Nucleus accumbens (tissue), 56 donors: ENCODE measurements around the gene FGD4.
A peak's percentile ranks its signal among the peaks of the same experiment; 100 is the strongest.

Experiments
- DNase-seq, 56 donors: peaks; one replicate each; lab custom pipeline; 2025; lab: John Stamatoyannopoulos, UW

Gene FGD4

DNA sequence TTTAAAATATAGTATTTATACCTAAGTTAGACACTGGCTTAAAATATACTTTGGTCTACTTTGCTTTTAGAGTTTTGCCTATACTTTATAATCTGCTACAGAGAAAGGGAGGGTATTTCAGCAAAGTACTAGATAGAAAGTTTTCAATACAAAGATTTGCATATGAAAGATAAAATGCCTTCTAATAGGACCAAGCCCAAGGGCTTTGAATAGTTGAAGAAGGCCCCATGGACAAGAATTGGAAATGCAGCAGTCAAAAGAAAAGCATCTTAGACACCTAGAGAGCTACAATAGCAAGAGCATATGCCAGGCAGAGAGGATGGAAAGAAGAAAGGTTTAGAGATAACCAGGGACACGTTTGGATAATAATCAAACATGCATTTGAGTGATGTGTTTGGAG is 196.7 kb downstream of the FGD4 start:
- no peak for DNase-seq

DNA sequence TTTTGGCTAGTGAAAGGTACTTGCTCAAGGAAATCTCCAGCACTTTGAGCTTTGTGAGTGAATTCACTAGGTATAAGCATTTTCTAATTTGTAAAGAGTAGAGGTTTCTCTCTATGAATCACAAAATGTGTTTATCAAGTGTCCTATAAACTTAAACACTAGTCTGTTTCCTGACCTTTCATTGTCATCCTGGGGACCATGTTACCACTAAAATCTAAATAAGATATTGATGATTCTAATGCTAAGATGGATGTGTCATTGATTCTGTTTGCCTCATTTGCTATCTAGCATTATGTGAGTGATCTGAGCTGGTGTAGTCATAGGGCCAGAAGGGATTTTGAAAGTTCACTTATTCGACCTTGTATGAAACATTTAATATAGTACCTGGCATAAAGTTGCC is 199.3 kb downstream of the FGD4 start:
- no peak for DNase-seq

DNA sequence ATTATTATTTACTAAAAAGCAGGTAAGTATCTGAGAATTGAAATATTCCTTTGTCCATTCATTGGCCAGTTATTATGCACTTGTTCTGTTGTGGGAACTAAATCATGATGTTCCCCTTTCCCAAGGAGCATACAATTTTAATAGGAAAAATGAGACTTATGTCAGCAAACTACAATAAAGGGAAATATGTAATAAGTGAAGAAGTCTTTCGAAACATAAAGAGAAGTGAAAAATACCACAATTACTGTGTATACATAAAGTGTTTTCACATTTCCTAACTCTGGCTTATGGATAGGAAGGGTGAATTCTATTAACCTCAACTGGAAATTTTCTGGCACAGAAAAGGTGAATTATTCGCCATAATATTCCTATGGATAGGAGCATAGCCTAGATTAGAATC is 201.3 kb downstream of the FGD4 start:
- no peak for DNase-seq

DNA sequence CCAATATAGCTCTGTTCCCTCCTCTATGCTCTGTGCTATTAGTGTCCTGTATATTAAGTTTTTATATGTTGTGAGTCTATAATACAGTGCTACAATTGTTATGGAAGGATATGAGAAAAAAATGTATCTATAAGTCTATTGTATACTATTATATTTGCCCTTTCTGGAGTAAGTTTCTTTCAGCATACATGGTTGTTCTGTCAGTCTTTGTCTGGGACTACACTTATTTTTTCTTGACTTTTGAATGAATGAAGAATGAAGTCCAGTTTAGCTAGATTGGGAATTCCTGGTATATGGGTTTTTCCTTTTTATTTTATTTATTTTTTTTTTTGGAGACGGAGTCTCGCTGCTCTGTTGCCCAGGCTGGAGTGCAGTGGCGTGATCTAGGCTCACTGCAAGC is 203.7 kb downstream of the FGD4 start:
- no peak for DNase-seq

DNA sequence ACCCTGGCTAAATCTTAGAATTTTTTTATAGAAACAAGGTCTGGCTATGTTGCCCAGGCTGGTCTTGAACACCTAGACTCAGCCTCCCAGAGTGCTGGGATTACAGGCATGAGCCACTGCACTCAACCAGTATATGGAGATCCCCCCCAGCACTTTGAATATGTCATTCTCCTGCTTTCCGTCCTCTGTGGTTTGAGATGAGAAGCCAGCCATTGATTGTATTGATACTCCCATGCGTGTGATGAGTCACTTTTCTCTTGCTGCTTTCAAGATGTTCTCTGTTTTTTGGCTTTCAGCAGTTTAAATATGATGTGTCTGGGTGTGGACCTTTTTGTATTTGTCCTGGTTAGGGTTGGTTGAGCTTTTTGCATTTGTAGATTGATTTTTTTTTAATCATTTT is 204.5 kb downstream of the FGD4 start:
- DNase-seq = no peak

DNA sequence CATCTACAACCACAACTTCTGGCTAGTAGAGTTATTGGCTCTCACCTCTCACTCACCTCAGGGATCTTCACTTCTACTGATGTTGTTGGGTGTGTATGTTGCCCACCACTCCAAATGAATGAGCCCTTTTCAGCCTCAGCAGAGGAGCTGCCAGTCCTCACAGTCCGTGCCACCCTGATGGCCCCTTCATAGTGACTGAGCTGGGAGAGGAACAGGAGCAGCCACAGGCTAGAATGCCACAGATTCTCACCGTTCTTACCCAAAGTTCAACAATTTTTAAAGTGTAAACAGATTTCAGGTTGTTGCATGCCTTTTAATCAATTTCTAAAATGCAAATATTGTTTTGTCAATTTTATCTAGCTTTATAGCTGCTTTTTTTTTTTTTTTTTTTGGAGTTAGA is 205.2 kb downstream of the FGD4 start:
- no peak for DNase-seq

DNA sequence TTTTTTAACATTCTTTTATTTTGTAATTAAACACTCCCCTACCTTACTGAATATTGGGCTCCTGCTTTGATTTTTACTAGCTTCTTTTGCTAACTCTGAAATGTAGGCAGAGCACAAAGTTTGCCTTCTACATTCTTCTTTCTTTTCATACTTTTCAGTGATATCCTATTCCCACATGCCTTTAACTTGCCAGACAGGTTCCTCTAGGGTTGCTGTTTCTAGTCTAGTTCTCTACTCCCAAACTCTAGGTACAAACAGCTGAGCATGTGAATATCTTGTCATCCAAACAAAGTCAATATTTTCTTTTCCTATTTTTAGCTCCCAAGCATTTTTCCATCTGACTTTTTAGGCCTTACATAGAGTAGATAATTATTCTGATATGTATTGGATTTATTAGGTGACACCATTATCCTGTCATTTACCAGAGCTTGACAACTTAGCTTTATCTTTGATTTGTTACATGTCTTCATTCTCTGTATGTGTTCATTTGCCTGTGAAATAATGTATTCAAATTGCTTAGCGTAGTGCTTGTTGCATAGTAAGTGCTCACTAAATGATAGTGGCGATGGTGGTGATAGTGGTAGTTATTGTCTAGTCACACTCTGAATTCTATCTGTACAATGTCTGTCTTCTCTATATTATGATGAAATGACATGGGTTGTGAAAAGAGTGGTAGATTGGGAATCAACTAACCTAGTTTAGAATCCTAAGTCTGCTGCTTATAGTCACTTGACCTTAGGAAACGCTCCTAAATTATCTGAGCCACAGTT is 206.2 kb downstream of the FGD4 start:
- DNase-seq = no peak

DNA sequence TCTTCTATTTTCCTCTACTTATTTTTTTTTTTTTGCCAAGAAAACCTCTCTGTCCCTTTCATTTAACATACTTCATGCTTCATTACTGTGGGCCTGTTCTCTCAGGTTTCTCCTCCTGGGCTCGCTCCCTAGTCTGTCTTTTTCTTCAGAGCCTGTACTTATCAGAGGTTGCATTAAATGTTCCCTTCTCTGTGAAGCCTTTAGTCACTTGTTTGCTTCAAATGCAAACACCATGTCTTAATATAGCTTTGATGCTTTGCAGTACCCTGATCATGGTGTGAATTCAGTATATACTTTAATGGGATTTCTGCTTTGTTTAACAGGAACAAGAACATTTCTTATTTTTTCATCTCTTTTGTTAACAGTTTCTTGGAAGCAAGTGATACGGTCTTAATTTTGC is 207.1 kb downstream of the FGD4 start:
- DNase-seq = no peak

DNA sequence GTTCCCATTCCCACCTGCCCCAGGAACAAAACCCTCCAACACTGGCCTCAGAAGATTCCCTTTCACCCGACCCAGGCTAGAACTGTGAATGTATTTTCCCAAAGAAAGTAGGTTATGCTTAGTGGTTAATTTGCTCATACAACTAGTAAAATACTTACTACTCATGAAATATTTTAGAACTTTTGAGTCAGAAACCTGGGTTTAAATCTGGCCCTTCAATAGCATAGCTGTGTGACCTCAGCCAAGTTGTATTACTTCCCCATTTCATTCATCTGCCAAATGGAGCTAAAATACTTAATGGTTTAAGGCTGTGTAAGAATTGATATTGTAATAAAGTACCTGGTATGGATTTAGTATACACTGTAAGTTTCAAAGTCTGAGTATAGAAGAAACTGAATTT is 210.6 kb downstream of the FGD4 start:
- DNase-seq = no peak

DNA sequence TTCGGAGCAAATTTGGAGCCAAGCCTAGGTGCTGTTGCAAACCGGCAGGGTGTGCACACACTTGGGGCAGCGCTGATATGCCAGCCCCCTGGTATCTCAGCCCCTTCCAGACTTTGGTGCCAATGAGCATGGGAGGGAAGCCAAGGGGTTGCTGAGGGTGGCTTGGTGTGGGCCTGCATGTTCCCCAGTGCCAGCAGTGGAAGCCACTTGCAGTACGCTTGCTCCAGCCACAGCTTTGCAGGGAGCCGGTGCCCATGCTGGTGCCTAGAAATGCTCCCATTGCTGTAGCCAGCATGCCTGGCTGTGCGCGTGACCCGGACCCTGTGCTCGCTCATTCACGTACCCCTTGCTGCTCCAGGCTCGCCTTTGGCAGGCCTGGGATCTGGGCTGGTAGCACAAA is 212.6 kb downstream of the FGD4 start:
- peak in 8 of 56 donors; percentile 3 to 17 (median 6) for DNase-seq

DNA sequence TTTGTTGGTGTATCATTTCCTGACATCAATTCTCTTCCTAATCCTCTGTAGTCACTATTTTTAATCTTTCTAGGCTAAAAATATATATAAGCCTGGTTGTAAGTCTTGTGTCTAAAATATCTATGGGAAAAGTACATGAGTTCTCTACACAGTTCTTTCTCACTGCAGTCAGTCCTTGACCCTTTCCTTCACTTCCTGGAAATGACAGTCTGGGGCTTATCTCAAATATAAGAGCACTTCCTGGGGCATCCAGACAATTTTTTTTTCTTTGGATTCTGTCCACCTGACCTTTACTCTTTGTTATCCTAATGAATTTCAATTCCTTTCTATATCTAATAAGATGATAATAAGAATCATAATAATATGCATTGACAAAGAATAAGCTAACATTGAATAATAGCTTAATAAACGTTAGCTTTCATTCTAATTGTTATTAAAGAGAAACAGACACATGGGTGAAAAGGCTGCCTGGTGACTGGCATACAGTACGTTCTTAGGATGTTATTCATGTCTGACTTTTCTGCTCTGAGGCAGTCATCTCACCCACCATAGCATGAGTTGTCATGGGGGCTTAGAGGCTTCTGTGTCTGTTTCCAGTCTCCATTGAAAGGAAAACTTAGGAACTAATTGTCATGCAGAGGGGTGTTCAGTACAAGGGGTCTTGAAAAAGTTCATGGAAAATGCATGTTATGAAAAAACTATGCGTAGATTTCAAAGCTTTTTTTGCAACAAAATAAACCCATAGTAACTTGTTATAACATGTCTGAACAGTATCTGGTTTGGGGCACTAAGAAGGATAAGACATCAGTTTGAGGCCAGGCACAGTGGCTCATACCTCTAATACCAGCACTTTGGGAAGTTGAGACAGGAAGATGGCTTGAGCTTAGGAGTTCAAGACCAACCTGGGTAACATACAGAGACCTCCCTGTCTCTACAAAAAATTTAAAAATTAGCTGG is 213.6 kb downstream of the FGD4 start:
- DNase-seq = no peak

DNA sequence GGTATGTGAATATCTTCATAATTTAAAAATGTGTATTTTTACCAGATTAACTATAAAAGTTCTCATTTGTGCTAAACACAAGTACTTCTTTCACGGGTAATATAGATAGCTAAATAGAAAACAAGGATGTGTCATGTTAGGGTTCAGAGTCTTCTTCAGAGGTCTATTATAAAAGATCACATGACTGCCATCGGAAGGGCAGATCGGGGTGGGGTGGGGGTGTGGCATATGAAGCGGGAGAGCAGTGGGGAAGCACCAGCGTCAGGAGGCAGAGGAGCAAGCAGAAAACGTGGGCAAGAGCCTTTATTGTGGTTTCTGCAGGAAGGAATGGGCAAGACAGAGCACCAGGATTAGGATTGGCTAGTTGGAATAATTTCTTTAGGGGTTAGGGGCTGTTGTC is 216.1 kb downstream of the FGD4 start:
- DNase-seq = peak in 1 of 56 donors; percentile 1

DNA sequence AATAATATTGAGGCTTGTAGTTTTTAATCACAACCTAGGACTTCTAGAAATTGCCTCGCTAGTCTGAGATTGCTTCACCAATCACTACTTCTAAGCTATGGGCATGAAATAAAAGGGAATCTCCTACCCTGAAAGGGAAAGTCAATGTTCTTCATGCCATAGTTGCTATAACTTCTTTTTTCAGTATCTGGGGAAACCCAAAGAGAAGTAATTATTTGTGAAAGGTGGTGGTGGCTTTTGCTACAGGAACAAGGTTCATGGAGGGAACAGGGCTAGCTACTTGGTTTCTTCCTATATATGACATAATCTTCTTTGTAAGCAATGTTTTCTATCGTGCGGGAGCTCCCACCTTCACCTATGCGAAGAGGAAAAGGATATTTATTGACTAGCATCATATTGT is 218.2 kb downstream of the FGD4 start:
- DNase-seq = no peak

DNA sequence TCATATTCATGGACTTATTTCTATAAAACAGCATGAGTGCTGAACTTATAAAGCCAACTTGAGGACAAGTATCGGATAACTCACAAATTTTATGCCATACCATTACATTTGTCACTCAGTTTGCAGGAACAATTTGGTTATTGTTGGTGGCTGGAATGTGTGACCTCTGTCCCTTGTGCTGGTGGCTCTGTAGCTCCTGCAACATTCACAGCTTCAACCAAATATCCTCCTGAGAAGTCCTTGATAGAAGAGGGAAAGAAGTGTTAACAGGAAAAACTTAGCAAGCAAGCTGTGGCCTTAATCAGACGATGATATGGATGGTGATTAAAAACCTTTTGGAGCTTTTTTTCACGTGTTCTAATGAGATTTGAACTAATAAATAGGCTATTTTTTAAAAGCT is 218.8 kb downstream of the FGD4 start:
- DNase-seq = no peak

DNA sequence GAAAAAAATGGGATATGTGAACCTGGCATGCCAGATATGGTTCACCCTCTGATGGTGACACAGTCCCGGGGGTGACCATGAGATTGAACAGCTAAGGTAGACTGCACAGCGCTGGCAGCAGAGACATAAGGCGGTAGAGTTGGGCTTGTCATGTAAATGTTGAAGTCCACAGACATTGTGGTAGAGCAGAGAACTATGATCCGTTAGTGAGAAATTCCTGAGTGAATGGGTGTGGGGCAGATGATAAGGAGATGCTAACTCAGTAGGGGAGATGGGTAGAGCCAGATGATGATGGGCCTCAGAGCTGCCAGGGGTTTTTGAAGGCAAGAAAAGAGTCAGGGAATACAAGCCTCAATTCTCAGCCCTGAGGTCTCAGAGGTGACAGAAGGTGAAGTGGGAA is 228.6 kb downstream of the FGD4 start:
- no peak for DNase-seq

DNA sequence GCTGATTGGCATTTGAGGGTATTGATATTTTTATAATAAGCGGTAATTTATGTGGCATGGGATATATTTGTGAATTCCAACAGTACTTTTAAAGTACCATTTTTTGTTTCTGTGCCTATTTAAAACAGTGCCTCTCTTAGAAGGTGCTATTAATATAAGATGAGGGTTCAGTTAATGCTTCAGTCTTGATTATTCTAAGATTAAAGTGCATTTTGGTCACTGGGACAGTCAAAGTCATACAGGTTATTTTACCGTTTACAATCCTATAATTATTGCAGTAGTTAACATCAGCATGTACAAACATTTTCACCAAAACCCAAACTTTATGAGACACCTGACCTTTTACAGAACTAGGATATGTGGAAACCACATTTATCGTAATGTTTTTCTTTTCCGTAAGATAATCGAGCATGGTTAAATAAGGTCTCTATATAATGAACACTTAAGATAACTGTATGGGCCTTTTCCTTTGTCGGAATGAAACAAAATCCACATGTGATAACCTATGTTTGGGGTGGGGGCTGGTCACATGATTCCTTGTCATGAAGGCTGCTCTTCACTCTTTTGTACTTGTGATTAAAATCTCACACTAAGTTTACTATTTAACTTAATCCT is 242.0 kb downstream of the FGD4 start:
- DNase-seq = no peak

DNA sequence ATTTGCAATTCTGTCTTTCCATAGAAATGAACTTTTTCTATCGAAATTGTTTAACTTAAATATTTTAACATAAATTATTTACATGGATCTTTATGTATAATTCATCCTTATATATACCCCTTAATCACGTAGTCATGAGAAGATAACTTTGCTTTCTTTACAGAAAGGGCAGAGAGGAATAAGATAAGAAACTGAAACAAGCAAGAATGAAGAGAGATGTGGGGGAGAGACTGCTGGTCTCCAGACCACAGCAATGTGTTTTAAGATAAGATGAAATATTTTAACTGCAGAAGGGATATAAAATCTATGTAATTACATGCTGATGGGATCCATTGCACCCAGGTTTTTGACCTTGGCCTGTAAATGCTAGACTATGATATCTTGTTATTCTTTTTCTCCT is 245.1 kb downstream of the FGD4 start:
- no peak for DNase-seq

DNA sequence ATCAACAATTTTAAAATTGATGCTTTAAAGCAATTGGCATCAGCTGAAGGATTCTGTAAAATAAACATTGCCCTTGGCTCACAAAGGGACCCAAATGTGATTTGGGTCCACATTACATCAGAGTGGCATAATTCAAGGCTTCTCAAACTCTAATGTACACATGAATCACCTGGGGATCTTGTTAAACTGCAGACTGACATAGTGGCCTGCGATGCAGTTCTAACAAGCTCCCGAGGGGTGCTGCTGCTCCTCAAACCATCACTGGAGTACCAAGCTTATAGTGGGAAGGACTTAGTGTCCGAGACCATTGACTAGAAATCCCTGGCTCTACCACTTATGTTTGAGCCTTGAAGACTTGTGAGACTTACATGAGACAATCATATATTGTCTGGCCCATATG is 247.9 kb downstream of the FGD4 start:
- DNase-seq = no peak

DNA sequence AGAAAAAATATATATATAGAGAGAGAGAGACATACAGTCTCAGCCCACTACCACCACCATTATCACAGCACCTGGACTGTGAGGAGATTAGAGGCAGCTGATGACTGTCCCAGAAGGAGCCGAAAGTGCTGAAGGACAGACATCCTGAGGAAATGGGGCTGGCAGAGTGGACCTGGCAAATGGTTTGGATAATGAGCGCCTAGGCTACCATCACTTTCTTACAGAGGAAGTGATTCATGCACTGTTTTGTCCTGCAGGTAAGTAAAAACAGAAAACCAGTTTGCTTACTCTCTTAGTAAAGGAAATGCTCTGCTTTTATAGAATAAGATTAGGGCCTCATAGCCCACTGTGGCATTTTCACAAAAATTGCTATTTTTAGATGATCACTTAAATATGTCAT is 251.2 kb downstream of the FGD4 start:
- DNase-seq = no peak

DNA sequence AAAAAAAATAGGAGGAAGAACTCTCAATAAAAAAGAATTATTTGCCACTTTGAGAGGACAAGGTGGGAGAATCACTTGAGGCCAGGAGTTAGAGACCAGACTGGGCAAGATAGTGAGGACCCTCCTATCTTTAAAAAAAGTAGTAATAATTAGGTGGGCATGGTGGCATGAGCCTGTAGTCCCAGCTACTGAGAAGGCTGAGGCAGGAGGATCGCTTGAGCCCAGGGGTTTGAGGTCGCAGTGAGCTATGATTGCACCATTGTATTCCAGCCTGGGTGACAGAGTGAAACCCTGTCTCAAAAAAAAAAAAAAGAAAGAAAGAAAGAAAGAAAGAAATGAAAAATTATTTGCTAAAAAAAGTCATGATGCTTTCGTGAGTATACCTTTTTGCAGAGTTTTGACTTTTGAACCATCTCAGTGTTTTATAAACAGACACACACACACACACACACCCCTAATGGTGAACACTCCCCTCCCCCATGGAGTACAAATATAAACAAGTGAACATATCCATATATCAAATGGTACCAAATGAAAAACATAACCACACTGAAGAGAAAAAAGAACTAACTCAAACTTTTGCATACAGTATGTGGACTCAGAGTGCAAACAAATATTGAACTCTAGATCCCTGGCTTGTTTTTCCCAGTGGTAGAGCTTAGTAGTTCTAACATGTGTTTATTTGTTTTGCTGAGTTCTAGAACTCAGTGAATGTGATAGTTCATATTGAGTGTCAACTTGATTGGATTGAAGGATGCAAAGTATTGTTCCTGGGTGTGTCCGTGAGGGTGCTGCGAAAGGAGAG is 252.0 kb downstream of the FGD4 start:
- DNase-seq = no peak

DNA sequence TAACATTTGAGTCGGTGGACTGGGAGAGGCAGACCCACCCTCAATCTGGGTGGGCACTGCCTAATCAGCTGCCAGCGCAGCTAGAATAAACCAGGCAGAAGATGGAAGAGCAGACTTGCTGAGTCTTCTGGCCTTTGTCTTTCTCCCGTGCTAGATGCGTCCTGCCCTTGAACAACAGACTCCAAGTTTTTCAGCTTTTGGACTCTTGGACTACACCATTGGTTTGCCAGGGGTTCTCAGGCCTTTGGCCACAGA is 252.5 kb downstream of the FGD4 start:
- no peak for DNase-seq
